Adrenal gland (tissue), 5 donors: ENCODE data around the gene WWOX.

Experiments used
- POLR2A ChIP-seq, 2 donors: fragments of 450-650 bp; IDR thresholded peaks; one replicate each; pipeline ENCODE4 v1.6.1; 2017; ENCODE audit warnings: antibody characterized with exemption in 2 of 2, mild to moderate bottlenecking in 2 of 2, moderate library complexity in 1 of 2
- TF ChIP-seq, protein P1 (sequence below), 6 experiments: fragments of 450-650 bp in 4 of 6; fragments of 200-600 bp in 2 of 6; sonication (generic) in 1 of 6; IDR thresholded peaks; 1 replicate in 5 of 6; 2 replicates in 1 of 6; pipeline versions ENCODE4 v1.5.1 to v1.8.0; 2016 to 2021; ENCODE audit warnings: antibody characterized with exemption in 6 of 6, mild to moderate bottlenecking in 2 of 6, moderate library complexity in 1 of 6
- donor health status: DM: no; HTN: no; CAD: no.

DNA sequence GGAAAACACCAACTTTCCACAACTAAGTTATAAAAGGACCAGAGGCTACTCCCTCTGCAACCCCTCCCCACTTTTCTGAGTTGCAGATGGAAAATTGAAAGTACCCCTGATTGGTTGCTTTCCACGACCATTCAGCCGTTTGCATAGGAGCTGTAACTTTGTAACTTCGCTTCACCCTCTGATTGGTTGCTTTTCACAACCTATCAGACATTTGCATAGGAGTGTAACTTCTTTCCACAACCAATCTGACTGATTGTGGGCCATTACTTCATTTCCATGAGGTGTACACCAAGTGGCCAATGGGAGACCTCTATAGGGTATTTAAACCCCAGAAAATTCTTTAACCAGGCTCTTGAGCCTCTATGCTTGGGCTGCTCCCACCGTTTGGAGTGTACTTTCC lies 644.1 kb downstream of the WWOX start:
- TF ChIP-seq, protein P1, sequence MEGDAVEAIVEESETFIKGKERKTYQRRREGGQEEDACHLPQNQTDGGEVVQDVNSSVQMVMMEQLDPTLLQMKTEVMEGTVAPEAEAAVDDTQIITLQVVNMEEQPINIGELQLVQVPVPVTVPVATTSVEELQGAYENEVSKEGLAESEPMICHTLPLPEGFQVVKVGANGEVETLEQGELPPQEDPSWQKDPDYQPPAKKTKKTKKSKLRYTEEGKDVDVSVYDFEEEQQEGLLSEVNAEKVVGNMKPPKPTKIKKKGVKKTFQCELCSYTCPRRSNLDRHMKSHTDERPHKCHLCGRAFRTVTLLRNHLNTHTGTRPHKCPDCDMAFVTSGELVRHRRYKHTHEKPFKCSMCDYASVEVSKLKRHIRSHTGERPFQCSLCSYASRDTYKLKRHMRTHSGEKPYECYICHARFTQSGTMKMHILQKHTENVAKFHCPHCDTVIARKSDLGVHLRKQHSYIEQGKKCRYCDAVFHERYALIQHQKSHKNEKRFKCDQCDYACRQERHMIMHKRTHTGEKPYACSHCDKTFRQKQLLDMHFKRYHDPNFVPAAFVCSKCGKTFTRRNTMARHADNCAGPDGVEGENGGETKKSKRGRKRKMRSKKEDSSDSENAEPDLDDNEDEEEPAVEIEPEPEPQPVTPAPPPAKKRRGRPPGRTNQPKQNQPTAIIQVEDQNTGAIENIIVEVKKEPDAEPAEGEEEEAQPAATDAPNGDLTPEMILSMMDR (IDR thresholded peaks at IDR 0.05), result no peak
- no peak for TF ChIP-seq POLR2A (IDR thresholded peaks at IDR 0.05)
